Esophagus muscularis mucosa (tissue), 4 donors: ENCODE measurements around the gene UNC5A. TPM values are rescaled to one million over a fixed set of nuclear protein-coding genes. Genes with fewer than 3 reads are reported as not detected.

Source experiments
- DNase-seq: peaks from one replicate; pipeline ENCODE4 v3.0.0-alpha.2; 2017; ENCODE audit errors: extremely low spot score
- H3K27ac ChIP-seq, 4 donors: fragments of 200-600 bp; sonication (generic); replicated peaks in 1 of 4; 1 replicate in 3 of 4; 2 replicates in 1 of 4; pipeline ENCODE4 v1.5.1; 2016 to 2019; ENCODE audit warnings: mild to moderate bottlenecking in 1 of 4
- H3K27me3 ChIP-seq, 4 donors: fragments of 200-600 bp; sonication (generic); one replicate each; pipeline versions ENCODE4 v1.5.1 to v1.6.0; 2016 to 2019
- H3K36me3 ChIP-seq, 4 donors: fragments of 200-600 bp; sonication (generic); one replicate each; pipeline ENCODE4 v1.5.1; 2016 to 2019
- H3K4me1 ChIP-seq, 4 donors: fragments of 200-600 bp; sonication (generic); one replicate each; pipeline ENCODE4 v1.5.1; 2016 to 2019
- H3K4me3 ChIP-seq, 4 donors: fragments of 200-600 bp; sonication (generic); 1 replicate in 2 of 4; 2 replicates in 2 of 4; pipeline ENCODE4 v1.5.1; 2016 to 2019; ENCODE audit warnings: mild to moderate bottlenecking in 4 of 4, moderate library complexity in 1 of 4
- H3K9me3 ChIP-seq, 4 donors: fragments of 200-600 bp; sonication (generic); 1 replicate in 3 of 4; 2 replicates in 1 of 4; pipeline ENCODE4 v1.5.1; 2016 to 2019
- CTCF ChIP-seq, 3 experiments: fragments of 200-600 bp in 2 of 3; fragments of 450-650 bp in 1 of 3; sonication (generic) in 2 of 3; IDR thresholded peaks; one replicate each; pipeline ENCODE4 v1.5.1; 2017 to 2019; ENCODE audit warnings: antibody characterized with exemption in 3 of 3, mild to moderate bottlenecking in 2 of 3, moderate library complexity in 1 of 3
- EP300 ChIP-seq: sonication (generic); formaldehyde crosslinking; IDR thresholded peaks from one replicate; pipeline ENCODE4 v1.6.1; 2017; ENCODE audit warnings: antibody characterized with exemption
- POLR2A ChIP-seq: fragments of 450-650 bp; IDR thresholded peaks from one replicate; pipeline ENCODE4 v1.6.1; 2017; ENCODE audit warnings: antibody characterized with exemption, moderate library complexity, mild to moderate bottlenecking, low read depth
- POLR2AphosphoS5 ChIP-seq, 2 donors: sonication (generic); formaldehyde crosslinking; IDR thresholded peaks; one replicate each; pipeline ENCODE4 v1.6.1; 2017; ENCODE audit warnings: antibody characterized with exemption in 2 of 2
- WGBS: methylation state at CpG from one replicate; pipeline ENCODE4 v1.1.5; 2018; 5-methylcytosine and 5-hydroxymethylcytosine counted together
- intact Hi-C: fragments of 100-400 bp; cut with DNase I; formaldehyde crosslinking; loops from one replicate; pipeline ENCODE4 v1.15.1; 2023
- total RNA-seq, 4 donors: library from RNA; depleted of rRNA; stranded (reverse); fragments of >200 nt; gene quantifications; one replicate each; pipeline versions ENCODE4 v1.1.0 to v1.2.1, GENCODE V29; 2016

The UNC5A gene
- total RNA-seq, 4 donors from 2014 or later, result not detected

GRCh38 chr5:176768174-176768970 lies 42.0 kb upstream of the UNC5A start:
- peaks cover 0 to 52% (median 4%) of the 10 kb centered on the region in 4 donors for H3K27me3 ChIP-seq
- no peak overlapping the region for H3K27ac ChIP-seq
- 76% methylated on average over 10 of the region's 10 CpGs for WGBS
- no peaks in the 10 kb centered on the region for H3K4me1 ChIP-seq
- no peak for TF ChIP-seq CTCF (IDR thresholded peaks at IDR 0.05)
- TF ChIP-seq POLR2A, result no peak
- TF ChIP-seq POLR2AphosphoS5 (IDR thresholded peaks at IDR 0.05), result no peak
- no peak for TF ChIP-seq EP300
- intact Hi-C loops, result no loop called here
- H3K36me3 ChIP-seq, result no peaks in the 10 kb centered on the region
- H3K9me3 ChIP-seq, result peaks cover 0 to 18% (median 8%) of the 10 kb centered on the region in 4 donors
- peak; percentile 50 for DNase-seq
- no peak overlapping the region for H3K4me3 ChIP-seq

DNA sequence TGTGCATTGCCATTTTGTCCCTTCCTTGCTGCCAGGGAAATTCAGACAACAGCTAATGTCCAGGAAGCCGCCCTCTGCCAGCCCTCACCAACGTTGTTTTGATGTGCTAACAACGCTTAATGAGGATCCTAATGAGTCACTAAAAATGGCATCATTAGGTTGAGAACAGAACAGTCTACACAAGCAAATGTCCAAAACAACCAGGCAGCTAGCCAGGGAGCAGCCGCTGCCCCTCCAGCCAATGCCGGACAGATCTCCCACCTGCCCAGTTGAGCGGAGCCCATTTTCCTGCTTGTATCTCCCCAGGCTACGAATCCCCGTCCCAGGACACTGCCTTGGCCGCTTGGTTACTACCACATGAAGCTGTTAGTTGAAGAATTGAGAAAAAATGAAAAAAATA lies 40.4 kb upstream of the UNC5A start:
- TF ChIP-seq POLR2A (no peak), EP300 (no peak), POLR2AphosphoS5 (IDR thresholded peaks at IDR 0.05) (no peak), CTCF (IDR thresholded peaks at IDR 0.05) (no peak)
- Histone ChIP-seq H3K36me3 (no peaks in the 10 kb centered on the region), H3K27me3 (peaks cover 0 to 62% (median 4%) of the 10 kb centered on the region in 4 donors), H3K4me1 (no peaks in the 10 kb centered on the region), H3K27ac (no peak overlapping the region), H3K9me3 (peaks cover 0 to 16% (median 8%) of the 10 kb centered on the region in 4 donors), H3K4me3 (no peak overlapping the region)
- intact Hi-C loops, result no loop called here
- peak; percentile 70 for DNase-seq
- WGBS, result 70% methylated on average over 9 of the region's 9 CpGs

GRCh38 chr5:176770431-176770830 lies 39.9 kb upstream of the UNC5A start:
- no peaks in the 10 kb centered on the region for H3K36me3 ChIP-seq
- H3K9me3 ChIP-seq, result peaks cover 0 to 12% (median 8%) of the 10 kb centered on the region in 4 donors
- WGBS, result 95% methylated on average over 8 of the region's 8 CpGs
- no peaks in the 10 kb centered on the region for H3K4me1 ChIP-seq
- peak; percentile 53 for DNase-seq
- intact Hi-C loops, result no loop called here
- no peak for TF ChIP-seq EP300
- no peak for TF ChIP-seq CTCF (IDR thresholded peaks at IDR 0.05)
- no peak for TF ChIP-seq POLR2A
- no peak for TF ChIP-seq POLR2AphosphoS5 (IDR thresholded peaks at IDR 0.05)
- H3K27me3 ChIP-seq, result peaks cover 0 to 64% (median 4%) of the 10 kb centered on the region in 4 donors
- H3K4me3 ChIP-seq, result no peak overlapping the region
- no peak overlapping the region for H3K27ac ChIP-seq

DNA sequence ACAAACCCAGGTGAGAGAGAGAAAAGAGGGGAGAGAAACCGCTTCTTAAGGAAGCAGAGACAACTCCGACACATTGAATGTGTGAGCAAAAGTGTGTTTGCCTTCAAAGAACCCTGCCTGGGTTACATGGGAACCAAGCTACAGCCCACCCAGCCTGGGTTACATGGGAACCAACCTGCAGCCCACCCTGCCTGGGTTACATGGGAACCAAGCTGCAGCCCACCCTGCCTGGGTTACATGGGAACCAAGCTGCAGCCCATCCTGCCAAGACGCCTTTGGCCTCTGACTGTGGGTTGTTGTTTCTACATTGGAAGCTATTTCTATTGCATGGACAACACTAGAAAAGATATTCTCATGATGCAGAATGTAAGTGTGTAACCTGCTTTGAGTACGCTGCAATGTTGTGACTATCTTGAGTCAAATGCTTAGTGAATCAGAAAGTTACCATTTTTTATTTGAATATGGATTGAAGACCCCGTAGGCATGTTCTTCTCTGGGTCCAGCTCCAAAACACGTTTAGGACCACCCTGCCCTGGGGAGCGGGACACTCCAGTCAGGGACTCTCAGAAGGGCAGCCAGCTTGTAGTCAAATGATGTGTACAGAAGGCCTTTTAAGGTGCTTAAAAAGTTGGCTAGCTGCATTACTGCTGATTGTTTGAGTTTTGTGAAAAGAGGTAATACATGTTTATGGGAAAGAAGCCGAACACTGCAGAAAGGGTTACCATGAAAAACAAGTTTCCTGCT lies 39.1 kb upstream of the UNC5A start:
- H3K4me1 ChIP-seq, result no peaks in the 10 kb centered on the region
- no peak overlapping the region for H3K4me3 ChIP-seq
- no peak for TF ChIP-seq POLR2A
- TF ChIP-seq EP300, result no peak
- no peak for TF ChIP-seq CTCF (IDR thresholded peaks at IDR 0.05)
- no peak for TF ChIP-seq POLR2AphosphoS5 (IDR thresholded peaks at IDR 0.05)
- peaks cover 0 to 4% (median 3%) of the 10 kb centered on the region in 4 donors for H3K9me3 ChIP-seq
- peaks cover 0 to 69% (median 4%) of the 10 kb centered on the region in 4 donors for H3K27me3 ChIP-seq
- intact Hi-C loops, result no loop called here
- peak; percentile 74 for DNase-seq
- H3K27ac ChIP-seq, result no peak overlapping the region
- 94% methylated on average over 8 of the region's 8 CpGs for WGBS
- H3K36me3 ChIP-seq, result no peaks in the 10 kb centered on the region
